ENCODE data around the gene LRG1. TPM values are rescaled to one million over a fixed set of nuclear protein-coding genes. Genes with fewer than 3 reads are reported as not detected.

Gene LRG1
- total and polyA plus RNA-seq, 10 of the 15 experiments (the other 5 are each of a cell fraction or from before 2014, with no cell fraction given): 0.29 to 4.7 (median 0.58) TPM

GRCh38 chr19:4537953-4538600, 1.8 kb downstream of the LRG1 start (continued):
- no peak for TF ChIP-seq PRDM15 (CRISPR knock-in tag; IDR thresholded peaks at IDR 0.05)
- TF ChIP-seq, protein P1, sequence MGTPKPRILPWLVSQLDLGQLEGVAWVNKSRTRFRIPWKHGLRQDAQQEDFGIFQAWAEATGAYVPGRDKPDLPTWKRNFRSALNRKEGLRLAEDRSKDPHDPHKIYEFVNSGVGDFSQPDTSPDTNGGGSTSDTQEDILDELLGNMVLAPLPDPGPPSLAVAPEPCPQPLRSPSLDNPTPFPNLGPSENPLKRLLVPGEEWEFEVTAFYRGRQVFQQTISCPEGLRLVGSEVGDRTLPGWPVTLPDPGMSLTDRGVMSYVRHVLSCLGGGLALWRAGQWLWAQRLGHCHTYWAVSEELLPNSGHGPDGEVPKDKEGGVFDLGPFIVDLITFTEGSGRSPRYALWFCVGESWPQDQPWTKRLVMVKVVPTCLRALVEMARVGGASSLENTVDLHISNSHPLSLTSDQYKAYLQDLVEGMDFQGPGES (IDR thresholded peaks at IDR 0.05): no peak
- TF ChIP-seq YBX1 (IDR thresholded peaks at IDR 0.05): no peak

- no peak for TF ChIP-seq NFYA (IDR thresholded peaks at IDR 0.05; ENCODE audit: borderline replicate concordance, low read depth, low read length)
- TF ChIP-seq ZNF207 (IDR thresholded peaks at IDR 0.05; ENCODE audit: borderline replicate concordance): no peak
- TF ChIP-seq FOXM1 (IDR thresholded peaks at IDR 0.05; ENCODE audit: low read depth, low read length): no peak
- ChIA-PET SMC1A (ENCODE audit: uncharacterized antibody, unreplicated experiment) (no interaction called here), CTCF (no interaction called here), POLR2A (no interaction called here), RAD21 (ENCODE audit: unreplicated experiment) (no interaction called here)
- BruUV-seq (replicated peaks): no TSS peak
- H3K4me1 ChIP-seq (ENCODE audit: control insufficient read depth, insufficient read depth, low read length): peaks cover 12% of the 10 kb centered on the region
- no peaks in the 10 kb centered on the region; a peak in 1 of 4 replicates for H3K27me3 ChIP-seq (replicated peaks in 1 of 2; ENCODE audit: control insufficient read depth in 2 of 2, insufficient read depth in 2 of 2, low read length in 1 of 2)
- ATAC-seq (no peak), DNase-seq (ENCODE audit: low read depth, low spot score) (no peak), FAIRE-seq (no peak)
- no peak overlapping the region for H3K27ac ChIP-seq (ENCODE audit: control insufficient read depth, insufficient read depth)
- H3K4me2 ChIP-seq (ENCODE audit: control insufficient read depth, insufficient read depth): no peak overlapping the region
- peaks cover 2% of the 10 kb centered on the region; the same call in 2 of the 3 replicates for H3K9me3 ChIP-seq (replicated peaks; ENCODE audit: control insufficient read depth, insufficient read depth, low read length)
- in situ Hi-C loops (cut with MboI) (no loop called here), intact Hi-C loops (cut with micrococcal nuclease; ENCODE audit: unreplicated experiment) (no loop called here)
- H2AFZ ChIP-seq (ENCODE audit: control insufficient read depth, low read depth, low read length): no peak overlapping the region
- no peaks in the 10 kb centered on the region for H4K20me1 ChIP-seq (ENCODE audit: control insufficient read depth, insufficient read depth)
- WGBS (ENCODE audit: insufficient coverage, insufficient replicate concordance, low lambda C conversion rate, missing lambda C conversion rate): 28% methylated on average over 5 of the region's 5 CpGs
- H3K4me3 ChIP-seq: no peak overlapping the region
- no peak overlapping the region for H3K9ac ChIP-seq (ENCODE audit: control insufficient read depth, insufficient read depth, low read length)
- no peaks in the 10 kb centered on the region for H3K36me3 ChIP-seq (ENCODE audit: control insufficient read depth in 2 of 2, insufficient read depth in 2 of 2, low read length in 1 of 2)
- H3K79me2 ChIP-seq (ENCODE audit: control insufficient read depth, insufficient read depth, low read length): no peaks in the 10 kb centered on the region
These were observed 3.0 kb downstream of the LRG1 start for GRCh38 chr19:4536798-4537197.
